Suppressor macrophage treated with lipopolysaccharide for 4 hours (primary cell): Measurements from ENCODE around the gene AHCYL2.

ENCODE experiments used
- DNase-seq: peaks from one replicate; pipeline ENCODE4 v3.0.0-alpha.2; 2020

The AHCYL2 gene

DNA sequence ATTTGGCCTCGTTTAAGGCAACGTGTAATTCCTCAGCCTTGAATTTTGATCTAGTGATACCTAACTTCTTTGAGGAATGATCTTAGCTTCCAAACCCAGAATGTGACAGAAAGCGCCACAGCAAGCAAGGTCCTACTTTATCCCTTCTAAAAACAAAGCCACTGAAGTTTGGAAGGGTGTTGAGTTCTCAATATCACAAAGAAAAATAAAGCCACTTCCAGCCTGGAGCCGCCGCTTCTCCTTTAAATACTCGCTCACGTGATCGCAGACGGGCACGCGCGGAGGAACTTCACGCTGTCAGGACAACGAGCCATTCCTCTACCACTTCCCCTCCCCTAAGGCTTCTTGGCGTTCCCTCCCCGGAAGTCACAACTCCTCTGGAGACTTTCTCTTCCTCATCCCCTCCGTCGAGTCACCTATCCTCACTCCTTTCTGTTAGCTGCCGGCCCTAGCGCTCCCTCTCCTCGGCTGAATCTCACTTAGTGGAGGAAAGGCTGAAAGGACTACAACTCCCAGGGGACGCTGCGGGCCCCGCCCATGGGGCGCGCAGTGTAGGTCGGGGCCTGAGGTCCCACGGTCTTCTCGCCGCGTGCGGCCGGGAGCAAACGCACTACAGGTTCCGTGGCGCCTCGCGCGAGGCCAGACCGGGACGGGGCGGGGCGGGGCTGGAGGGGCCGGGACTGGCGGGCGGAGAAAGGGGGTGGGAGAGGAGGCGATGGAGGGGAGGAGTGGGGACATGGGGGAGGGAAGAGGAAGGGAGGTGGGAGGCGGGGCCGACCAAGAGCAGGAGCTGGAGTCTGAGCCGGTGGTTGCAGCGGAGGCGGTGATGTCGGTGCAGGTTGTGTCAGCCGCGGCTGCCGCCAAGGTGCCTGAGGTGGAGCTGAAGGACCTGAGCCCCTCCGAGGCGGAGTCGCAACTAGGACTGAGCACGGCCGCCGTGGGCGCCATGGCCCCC is at the start of gene AHCYL2:
AHCYL2 (plus strand) TSS at position 780 of the 955 bp plus-strand sequence.
- DNase-seq: peak; percentile 98

DNA sequence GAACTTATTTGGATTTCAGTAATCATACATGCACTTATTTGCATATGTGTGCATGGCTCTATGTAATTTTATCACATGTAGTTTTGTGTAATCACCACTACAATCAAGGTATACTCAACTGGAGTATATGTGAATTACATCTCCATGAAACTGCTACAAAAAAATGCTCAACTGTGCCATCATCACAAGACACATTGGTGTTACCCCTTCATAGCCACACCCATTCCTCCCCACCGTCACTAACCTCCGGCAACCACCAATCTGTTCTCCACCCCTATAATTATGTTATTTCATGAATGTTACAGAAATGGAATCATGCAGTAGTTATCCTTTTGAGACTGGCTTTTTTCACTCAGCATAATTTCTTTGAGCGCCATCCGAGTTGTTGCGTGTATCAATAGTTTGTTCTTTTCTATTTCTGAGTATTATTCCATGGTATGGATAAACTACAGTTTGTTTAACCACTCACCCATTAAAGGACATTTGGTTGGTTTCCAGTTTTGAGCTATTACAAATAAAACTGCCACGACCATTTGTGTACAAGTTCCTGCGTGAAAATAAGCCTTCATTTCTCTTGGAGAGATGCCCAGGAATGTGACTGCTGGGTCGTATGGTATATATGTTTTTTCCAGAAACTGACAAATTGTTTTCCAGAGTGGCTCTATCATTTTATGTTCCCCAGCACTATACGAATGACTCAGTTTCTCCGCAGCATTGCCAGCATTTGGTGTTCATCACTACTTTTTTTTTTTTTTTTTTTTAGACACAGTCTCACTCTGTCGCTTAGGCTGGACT is 47.7 kb upstream of the AHCYL2 start:
- no peak for DNase-seq

DNA sequence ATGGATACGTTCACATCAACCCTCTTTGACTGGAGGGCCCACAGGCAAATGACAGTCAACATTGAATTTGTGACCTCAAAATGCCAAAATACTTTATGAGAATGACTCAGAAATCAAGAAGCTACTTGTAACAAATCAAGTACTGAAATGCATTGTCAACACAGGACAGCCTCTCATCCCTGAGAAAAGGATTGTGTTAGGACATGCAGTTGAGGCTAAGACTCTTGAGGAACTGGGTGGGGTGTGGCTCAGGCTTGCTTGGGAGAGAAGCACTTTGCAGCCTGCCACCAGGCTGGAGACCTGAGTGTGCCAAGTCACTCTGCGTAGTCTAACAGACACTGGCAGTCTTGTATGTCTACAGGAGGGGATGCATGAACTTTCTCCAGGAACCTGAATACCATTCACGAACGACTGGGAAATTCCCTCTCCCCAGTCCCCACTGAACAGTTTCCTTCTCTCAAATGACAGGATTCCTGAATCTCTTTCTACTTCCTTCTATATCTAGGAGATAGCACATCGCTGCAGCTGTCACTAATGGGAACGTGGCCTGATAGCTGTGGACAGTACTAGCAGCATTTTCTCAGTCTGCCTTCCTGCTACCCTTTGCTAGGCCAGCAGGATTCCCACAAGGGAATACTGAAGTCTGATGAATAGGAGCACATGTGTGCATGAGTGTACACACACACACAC is 39.7 kb upstream of the AHCYL2 start:
- DNase-seq: no peak

DNA sequence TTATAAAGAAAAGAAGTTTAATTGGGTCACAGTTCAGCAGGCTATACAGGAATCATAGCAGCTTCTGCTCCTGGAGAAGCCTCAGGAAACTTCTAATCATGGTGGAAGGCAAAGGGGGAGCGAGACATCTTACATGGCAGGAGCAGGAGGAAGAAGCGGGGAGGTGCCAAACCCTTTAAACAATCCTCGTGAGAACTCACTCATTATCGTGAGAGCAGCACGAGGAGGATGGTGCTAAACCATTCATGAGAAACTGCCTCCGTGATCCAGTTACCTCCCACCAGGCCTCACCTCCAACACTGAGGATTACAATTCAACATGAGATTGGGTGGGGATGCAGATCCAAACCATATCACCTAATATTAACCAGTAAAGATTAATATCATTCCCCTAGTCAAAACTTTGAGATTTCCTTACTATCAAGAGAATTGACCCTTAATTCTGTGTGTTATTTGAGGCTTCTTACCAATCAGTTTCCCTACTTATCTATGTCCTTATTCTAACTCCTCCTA is 38.0 kb upstream of the AHCYL2 start:
- DNase-seq: no peak

DNA sequence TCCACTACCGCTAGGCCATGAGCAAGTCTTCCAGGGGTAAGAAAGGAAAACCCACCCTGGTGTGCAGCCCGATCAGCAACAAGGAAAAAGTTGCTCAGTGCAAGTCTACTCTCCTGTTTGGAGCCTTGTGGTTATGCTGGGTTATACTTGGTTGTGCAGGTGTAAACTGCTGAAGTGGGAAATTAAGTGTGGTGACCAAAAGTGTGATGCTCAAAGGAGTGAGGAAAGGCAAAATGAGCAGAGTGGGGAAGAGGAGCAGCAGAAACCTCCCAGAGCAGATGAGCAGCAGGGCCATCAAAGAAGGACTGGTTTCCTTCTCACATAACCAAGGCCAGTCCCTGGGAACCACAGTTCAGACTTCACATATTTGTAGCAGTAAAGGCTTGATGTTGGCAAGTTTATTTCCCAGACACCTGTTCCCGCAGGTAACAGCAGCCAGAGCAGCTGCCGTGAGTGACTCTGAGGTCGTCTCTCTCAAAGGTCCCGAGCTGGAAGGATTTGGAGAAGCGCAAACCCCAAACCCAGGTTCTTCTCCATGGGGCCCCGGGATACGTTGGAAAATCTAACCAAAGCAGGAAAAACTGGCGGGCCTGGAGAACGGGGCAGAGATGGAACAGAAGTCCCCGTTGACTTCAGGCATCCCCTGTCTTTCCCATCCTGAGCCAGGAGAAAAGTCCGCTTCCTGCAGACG is 37.0 kb upstream of the AHCYL2 start:
- no peak for DNase-seq

DNA sequence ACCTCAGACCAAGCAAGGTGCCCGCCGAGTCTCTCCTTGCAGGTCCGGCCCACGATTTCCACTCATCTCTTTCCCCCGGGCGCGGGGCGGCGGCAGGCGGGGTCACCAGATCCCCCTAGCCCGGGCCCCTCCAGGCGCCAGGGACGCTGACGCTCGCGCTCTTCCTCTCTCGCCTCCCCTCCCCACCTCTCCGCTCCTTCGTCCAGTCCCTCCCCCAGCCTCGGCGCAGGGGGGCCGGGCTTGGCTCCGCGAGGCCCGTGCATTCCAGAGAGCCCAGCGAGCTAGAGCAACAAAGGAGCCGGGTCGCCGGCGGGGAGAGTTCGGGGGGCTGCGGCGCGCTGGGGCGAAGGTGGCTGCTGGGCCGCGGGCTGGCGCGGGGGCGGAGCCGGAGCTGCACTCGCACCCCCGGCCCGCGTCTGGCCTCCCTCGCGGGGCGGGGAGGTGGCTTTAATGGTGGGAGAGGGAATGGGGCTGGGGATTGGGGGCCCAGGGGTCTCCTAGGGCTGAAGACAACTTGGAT is 36.4 kb upstream of the AHCYL2 start, which contains the start of gene SMO:
SMO (plus strand) TSS at position 262 of the 520 bp plus-strand sequence. CDS start 519 bp downstream, outside the sequence.
- no peak for DNase-seq

DNA sequence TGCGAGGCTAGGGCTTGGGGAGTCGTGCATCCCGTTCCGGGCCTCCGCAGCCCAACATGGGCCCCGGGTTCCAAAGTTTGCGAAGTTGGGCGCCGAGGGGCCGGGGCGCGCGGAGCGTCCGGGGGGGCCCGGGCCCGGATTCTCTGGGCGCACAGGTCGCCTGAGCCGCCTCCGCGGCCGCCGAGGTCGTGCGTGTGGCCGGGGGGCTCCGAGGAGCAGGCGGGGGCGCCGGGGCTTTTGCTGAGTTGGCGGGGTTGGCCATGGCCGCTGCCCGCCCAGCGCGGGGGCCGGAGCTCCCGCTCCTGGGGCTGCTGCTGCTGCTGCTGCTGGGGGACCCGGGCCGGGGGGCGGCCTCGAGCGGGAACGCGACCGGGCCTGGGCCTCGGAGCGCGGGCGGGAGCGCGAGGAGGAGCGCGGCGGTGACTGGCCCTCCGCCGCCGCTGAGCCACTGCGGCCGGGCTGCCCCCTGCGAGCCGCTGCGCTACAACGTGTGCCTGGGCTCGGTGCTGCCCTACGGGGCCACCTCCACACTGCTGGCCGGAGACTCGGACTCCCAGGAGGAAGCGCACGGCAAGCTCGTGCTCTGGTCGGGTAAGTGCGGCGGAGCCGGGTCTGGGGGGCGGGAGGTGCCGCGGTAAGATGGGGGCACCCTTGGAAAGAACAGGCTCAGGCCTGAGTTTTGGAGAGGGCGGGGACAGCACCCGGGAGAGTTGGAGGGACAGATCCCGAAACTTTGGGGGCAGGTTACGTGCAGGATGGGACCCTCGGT is 35.8 kb upstream of the AHCYL2 start:
- DNase-seq: peak; percentile 30

DNA sequence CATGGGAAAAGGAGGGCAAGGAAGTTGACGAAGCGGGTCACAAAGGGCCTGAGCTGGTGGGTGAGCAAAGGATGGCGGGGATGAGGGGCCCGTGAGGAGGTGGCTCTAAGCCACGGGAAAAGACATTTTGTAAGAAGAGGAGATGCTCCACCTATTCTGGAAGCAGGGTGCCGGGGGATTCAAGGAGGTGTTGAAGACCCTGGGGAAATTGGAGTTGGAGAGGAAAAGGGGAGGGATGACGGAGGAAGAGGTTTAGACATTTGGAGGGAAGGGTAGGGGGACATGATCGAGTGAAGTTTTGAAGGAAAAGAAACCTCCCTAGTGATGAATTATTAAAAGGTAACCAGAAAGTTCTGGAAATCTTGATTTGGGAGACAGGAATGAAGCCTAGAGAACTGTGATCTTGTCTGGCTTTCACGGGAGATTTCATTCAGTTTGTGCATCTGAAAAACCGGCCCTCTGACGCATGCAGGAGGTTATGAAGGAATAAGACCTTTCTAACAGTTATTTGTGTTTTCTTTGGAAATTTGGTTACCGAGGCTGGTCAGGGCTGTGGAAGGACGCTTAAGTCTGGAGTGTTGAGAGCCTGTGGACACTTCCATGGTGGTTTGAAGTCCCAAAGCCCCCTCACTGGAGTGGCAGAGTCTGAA is 35.0 kb upstream of the AHCYL2 start:
- no peak for DNase-seq

DNA sequence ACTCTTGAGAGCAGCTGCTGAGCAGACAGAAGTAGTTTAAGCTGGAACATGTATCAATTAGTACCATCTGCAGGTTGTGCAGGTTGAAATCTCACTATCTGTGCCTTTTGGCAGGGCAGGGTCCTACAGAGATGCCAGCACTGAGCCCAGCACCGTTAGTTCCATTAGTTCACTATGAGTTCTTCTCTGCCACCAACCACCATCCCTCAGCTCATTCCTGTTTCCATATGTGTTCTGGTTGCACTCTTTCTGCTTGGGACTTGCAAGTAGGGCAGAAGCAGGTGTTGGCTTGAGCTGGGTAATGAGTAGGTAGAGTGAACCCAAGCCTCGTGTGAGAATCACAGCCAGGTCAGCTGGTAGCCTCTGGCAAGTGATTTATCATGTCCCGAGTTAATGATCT is 33.6 kb upstream of the AHCYL2 start:
- DNase-seq: no peak

DNA sequence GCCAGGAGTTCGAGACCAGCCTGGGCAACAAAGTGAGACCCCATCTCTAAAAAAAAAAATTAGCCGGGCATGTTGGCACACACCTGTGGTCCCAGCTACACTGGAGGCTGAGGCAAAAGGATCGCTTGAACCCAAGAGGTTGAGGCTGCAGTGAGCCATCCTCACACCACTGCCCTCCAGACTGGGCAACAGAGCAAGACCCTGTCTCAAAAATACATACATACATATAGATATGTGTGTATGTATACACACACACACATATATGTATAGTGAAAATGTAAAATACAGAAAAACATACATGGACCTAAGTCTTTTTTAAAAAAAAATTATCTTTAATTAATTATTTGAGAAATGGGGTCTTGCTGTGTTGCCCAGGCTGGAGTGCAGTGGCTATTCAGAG is 30.9 kb upstream of the AHCYL2 start:
- no peak for DNase-seq

DNA sequence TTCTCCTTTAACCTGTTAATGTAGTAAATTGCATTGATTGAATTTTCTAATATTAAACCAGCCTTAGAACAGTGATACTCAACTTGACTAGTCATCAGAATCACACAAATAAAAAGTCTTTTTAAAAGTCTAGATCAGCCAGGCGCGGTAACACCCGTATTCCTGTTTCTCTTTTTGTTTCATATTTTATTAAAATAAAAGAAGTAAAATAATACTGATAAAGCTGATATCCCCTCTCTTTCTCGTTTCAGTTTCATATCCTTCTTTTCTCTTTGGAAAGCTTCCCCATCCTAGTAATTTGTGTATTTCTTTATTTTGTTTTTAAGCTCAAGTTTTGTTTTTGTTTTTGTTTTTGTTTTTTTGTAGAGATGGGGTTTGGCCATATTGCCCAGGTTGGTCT is 27.1 kb upstream of the AHCYL2 start:
- DNase-seq: peak; percentile 72

DNA sequence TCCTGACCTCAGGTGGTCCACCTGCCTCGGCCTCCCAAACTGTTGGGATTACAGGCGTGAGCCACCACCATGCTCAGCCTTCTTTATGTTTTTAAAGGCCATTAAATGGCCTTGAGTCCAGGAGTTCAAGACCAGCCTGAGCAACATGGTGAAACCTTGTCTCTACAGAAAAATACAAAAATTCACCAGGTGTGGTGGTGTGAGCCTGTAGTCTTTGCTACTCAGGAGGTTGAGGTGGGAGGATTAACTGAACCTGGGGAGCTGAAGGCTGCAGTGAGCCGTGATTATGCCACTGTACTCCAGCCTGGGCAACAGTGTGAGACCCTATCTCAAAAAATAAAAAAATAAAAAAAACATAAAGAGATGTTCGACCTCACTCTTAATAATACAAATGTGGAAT is 25.4 kb upstream of the AHCYL2 start:
- DNase-seq: no peak

DNA sequence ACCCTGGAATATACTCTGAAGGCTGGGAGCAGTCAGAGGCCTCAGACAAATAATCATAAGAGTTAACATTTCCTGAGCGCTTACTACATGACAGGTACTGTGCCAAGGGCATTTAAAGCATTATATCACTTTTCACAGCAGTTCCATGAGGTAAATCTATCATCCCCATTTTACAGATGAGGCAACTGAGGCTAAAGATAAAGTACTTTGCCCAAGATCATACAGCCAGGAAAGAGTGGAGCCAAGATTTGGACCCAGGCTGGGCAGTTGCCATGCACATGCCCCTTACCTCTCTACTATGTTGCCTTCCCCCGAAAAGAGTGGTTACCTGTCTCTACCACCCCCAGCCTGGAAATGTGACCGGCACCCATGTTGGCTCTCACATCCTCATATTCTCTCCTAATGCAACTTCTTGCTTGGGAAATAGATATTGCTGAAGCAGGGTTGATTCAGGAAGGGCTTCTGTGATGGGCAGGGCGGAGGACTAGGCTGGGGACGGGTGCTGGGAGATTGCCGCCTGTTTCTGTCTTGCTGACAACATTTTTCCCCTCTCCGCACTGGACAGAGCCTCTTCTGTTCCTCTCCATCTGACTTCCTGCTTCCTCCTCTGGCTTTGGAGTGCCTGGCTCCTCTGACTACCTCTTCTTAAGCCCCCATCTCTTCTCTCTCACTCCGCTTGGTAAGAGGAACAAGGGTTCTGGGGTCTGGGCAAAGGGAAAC is 22.6 kb upstream of the AHCYL2 start:
- peak; percentile 44 for DNase-seq

DNA sequence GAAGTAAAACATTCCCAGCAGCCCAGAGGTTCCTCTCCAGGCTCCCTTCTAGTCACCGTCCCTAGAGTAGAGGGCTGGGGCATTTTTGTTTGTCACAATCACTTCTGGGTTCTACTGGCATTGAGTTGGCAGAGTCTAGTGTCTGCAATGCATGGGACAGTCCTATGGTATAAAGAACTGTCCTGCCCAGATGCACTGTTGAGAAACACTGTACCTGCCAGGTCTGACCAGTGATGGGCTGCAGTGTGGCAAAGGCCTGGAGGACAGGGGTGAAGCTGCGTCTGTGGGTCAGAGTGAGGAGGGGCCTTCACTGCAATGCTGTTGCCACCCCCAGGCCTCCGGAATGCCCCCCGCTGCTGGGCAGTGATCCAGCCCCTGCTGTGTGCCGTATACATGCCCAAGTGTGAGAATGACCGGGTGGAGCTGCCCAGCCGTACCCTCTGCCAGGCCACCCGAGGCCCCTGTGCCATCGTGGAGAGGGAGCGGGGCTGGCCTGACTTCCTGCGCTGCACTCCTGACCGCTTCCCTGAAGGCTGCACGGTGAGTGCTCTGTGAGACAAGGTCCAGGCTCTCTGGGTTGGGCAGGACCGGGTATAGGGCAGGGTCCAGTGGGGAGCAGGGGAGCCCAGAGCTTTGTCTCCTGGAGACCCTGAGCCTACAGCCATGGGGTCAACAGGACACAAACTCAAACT is 21.6 kb upstream of the AHCYL2 start:
- DNase-seq: no peak

DNA sequence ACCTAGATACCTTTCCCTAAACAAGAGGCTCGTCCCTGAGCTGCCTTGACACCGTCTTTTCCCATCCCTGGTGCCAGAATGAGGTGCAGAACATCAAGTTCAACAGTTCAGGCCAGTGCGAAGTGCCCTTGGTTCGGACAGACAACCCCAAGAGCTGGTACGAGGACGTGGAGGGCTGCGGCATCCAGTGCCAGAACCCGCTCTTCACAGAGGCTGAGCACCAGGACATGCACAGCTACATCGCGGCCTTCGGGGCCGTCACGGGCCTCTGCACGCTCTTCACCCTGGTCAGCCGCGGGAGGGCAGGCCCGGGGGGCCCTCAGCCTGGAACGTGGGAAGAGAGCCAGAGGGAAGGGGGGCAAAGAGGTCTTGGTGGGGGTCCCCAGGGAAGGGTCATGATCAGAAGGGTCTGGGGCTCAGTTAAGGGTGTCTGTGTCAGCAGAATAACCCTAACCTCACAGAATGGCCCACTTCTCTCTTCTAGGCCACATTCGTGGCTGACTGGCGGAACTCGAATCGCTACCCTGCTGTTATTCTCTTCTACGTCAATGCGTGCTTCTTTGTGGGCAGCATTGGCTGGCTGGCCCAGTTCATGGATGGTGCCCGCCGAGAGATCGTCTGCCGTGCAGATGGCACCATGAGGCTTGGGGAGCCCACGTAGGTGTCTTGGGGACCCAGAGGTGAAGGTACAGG is 19.6 kb upstream of the AHCYL2 start:
- no peak for DNase-seq

DNA sequence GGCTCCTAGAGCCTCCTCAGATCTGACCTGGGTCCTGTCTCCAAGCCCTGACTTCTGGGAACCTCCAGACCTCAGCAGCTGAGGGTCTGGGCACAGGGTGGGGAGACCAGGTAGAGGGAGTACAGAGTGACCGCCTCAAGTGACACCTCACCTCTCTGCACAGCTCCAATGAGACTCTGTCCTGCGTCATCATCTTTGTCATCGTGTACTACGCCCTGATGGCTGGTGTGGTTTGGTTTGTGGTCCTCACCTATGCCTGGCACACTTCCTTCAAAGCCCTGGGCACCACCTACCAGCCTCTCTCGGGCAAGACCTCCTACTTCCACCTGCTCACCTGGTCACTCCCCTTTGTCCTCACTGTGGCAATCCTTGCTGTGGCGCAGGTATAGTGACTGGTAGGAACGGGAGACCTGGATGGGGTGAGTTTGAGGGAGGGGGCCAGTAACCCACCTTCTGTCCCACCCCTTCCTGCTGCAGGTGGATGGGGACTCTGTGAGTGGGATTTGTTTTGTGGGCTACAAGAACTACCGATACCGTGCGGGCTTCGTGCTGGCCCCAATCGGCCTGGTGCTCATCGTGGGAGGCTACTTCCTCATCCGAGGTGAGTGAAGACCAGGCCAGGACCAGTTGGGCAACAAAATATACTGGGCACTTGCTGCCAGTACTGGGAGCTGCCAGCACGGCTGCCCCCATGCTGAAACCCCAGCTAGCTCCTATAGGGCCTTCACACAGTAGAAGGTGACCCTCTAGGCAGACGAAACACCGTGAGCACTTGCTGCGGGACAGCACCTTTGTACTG is 18.6 kb upstream of the AHCYL2 start:
- DNase-seq: no peak

DNA sequence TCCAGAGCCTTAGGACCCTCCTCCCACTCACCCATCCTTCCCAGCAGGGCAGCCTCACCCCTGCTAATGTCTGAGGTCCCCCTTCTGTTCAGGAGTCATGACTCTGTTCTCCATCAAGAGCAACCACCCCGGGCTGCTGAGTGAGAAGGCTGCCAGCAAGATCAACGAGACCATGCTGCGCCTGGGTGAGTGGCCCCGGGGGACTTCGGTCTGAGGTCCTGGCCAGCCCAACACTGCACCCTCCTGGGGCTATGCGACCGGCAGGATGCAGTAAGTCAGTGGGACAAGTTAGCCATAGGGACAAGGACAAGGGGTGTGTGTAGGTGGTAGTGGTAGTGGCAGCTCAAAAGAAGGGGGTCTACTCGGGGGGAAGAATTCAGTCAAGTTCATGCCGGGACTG is 16.2 kb upstream of the AHCYL2 start:
- DNase-seq: no peak
